Measurements from ENCODE around the gene ISCU.

Gene ISCU

GRCh38 chr12:108562348-108563135, at the start of gene ISCU:
ISCU (plus strand) TSS chr12:108562596; CDS start chr12:108562623, 27 bp downstream.
- peak; percentile 93 to 99 (median 96) for DNase-seq

GRCh38 chr12:108514468-108514972, 47.9 kb upstream of the ISCU start:
- no peak for DNase-seq

GRCh38 chr12:108514973-108515814, 47.2 kb upstream of the ISCU start, which contains the start of gene FICD:
FICD (plus strand) TSS chr12:108515277; CDS start chr12:108516973, 1,696 bp downstream.
- peak; percentile 95 to 98 (median 97) for DNase-seq

- DNase-seq = no peak
These were observed 46.5 kb upstream of the ISCU start for GRCh38 chr12:108515916-108516315.

GRCh38 chr12:108516511-108517275, 45.7 kb upstream of the ISCU start:
- DNase-seq = no peak

GRCh38 chr12:108517288-108518100, 44.9 kb upstream of the ISCU start:
- no peak for DNase-seq

GRCh38 chr12:108518101-108518715, 44.2 kb upstream of the ISCU start:
- no peak for DNase-seq

GRCh38 chr12:108518716-108519496, 43.5 kb upstream of the ISCU start:
- DNase-seq = no peak

GRCh38 chr12:108519558-108519957, 42.8 kb upstream of the ISCU start:
- no peak for DNase-seq

GRCh38 chr12:108523365-108523764, 39.0 kb upstream of the ISCU start:
- no peak for DNase-seq

GRCh38 chr12:108525681-108526080, 36.7 kb upstream of the ISCU start:
- no peak for DNase-seq

GRCh38 chr12:108526482-108527165, 35.8 kb upstream of the ISCU start:
- no peak for DNase-seq

GRCh38 chr12:108527166-108527496, 35.3 kb upstream of the ISCU start:
- no peak for DNase-seq

GRCh38 chr12:108530161-108530560, 32.2 kb upstream of the ISCU start:
- no peak for DNase-seq

GRCh38 chr12:108531929-108532848, 30.2 kb upstream of the ISCU start:
- DNase-seq = no peak

GRCh38 chr12:108538146-108538545, 24.2 kb upstream of the ISCU start:
- DNase-seq = no peak

- DNase-seq = no peak
These were observed 23.7 kb upstream of the ISCU start for GRCh38 chr12:108538616-108539195.

- no peak for DNase-seq
These were observed 20.1 kb upstream of the ISCU start for GRCh38 chr12:108542320-108542719.

GRCh38 chr12:108543652-108544051, 18.7 kb upstream of the ISCU start:
- DNase-seq = no peak
